ENCODE data around the gene C1QTNF4.

Gene C1QTNF4

GRCh38 chr11:47592970-47593369, 1.2 kb downstream of the C1QTNF4 start:
- no peak for DNase-seq (ENCODE audit: low read depth)

GRCh38 chr11:47592251-47592650, 2.0 kb downstream of the C1QTNF4 start:
- DNase-seq (ENCODE audit: low read depth): no peak

- DNase-seq (ENCODE audit: low read depth): no peak
These were observed 2.4 kb downstream of the C1QTNF4 start for GRCh38 chr11:47591764-47592163.

- DNase-seq (ENCODE audit: low read depth): no peak
These were observed 4.0 kb downstream of the C1QTNF4 start for GRCh38 chr11:47589977-47590861.

- no peak for DNase-seq (ENCODE audit: low read depth)
These were observed 4.6 kb downstream of the C1QTNF4 start for GRCh38 chr11:47589584-47589976.

- no peak for DNase-seq (ENCODE audit: low read depth)
These were observed 5.1 kb downstream of the C1QTNF4 start for GRCh38 chr11:47589118-47589517.

- DNase-seq (ENCODE audit: low read depth): no peak
These were observed 6.4 kb downstream of the C1QTNF4 start for GRCh38 chr11:47587723-47588326.

GRCh38 chr11:47587039-47587716, 7.0 kb downstream of the C1QTNF4 start:
- DNase-seq (ENCODE audit: low read depth): no peak

GRCh38 chr11:47586098-47586855, 7.9 kb downstream of the C1QTNF4 start, which contains the start of gene FAM180B:
Gene FAM180B, plus strand, starts transcription at chr11:47586678. Its CDS starts 91 bp downstream, at chr11:47586769.
- peak; percentile 46 for DNase-seq (ENCODE audit: low read depth)

GRCh38 chr11:47583844-47584243, 10.4 kb downstream of the C1QTNF4 start:
- DNase-seq (ENCODE audit: low read depth): no peak

- peak; percentile 81 for DNase-seq (ENCODE audit: low read depth)
These were observed 15.4 kb downstream of the C1QTNF4 start, which contains the start of the genes KBTBD4 and NDUFS3 for GRCh38 chr11:47578524-47579494. Gene KBTBD4, minus strand, starts transcription at chr11:47578970. Its CDS starts 19 bp downstream, at chr11:47578951. Gene NDUFS3, plus strand, starts transcription at chr11:47579074. Its CDS starts 18 bp downstream, at chr11:47579092.

- DNase-seq (ENCODE audit: low read depth): no peak
These were observed 16.7 kb downstream of the C1QTNF4 start for GRCh38 chr11:47577460-47578041.

- no peak for DNase-seq (ENCODE audit: low read depth)
These were observed 20.9 kb downstream of the C1QTNF4 start for GRCh38 chr11:47573321-47573720.

GRCh38 chr11:47572715-47573255, 21.4 kb downstream of the C1QTNF4 start:
- DNase-seq (ENCODE audit: low read depth): no peak

GRCh38 chr11:47571895-47572294, 22.3 kb downstream of the C1QTNF4 start:
- DNase-seq (ENCODE audit: low read depth): no peak

- DNase-seq (ENCODE audit: low read depth): no peak
These were observed 22.9 kb downstream of the C1QTNF4 start for GRCh38 chr11:47571357-47571729.

- no peak for DNase-seq (ENCODE audit: low read depth)
These were observed 23.4 kb downstream of the C1QTNF4 start for GRCh38 chr11:47570651-47571356.

GRCh38 chr11:47569646-47570045, 24.6 kb downstream of the C1QTNF4 start:
- no peak for DNase-seq (ENCODE audit: low read depth)

GRCh38 chr11:47566149-47566698, 28.0 kb downstream of the C1QTNF4 start:
- DNase-seq (ENCODE audit: low read depth): no peak
